Stimulated activated CD4-positive, alpha-beta T cell treated with anti-CD3 and anti-CD28 coated beads, Interleukin-4, amount 100 ng/mL, for 1 hour (primary cell): ENCODE results near the gene C1QTNF6.
"Not testable (repeated sequence)": the region's sequence is repeated elsewhere in the genome, so short reads cannot be mapped to it uniquely, and the experiment has no call there.

Experiments used
- DNase-seq: peaks from one replicate; pipeline ENCODE4 v3.0.0-alpha.2; 2020

C1QTNF6 gene

GRCh38 chr22:37187891-37188761 lies at the start of gene C1QTNF6:
C1QTNF6 (minus strand) TSS chr22:37188247; CDS start chr22:37188213, 34 bp downstream.
- DNase-seq: no peak

GRCh38 chr22:37235897-37236607 lies 48.0 kb upstream of the C1QTNF6 start:
- no peak for DNase-seq

- DNase-seq: no peak
Observed at GRCh38 chr22:37234736-37235711, 47.0 kb upstream of the C1QTNF6 start.

- DNase-seq: peak; percentile 18
Observed at GRCh38 chr22:37233751-37234631, 45.9 kb upstream of the C1QTNF6 start.

- DNase-seq: not testable (repeated sequence)
Observed at GRCh38 chr22:37233371-37233750, 45.3 kb upstream of the C1QTNF6 start.

- DNase-seq: no peak
Observed at GRCh38 chr22:37232140-37232998, 44.3 kb upstream of the C1QTNF6 start.

- DNase-seq: peak; percentile 64
Observed at GRCh38 chr22:37231406-37232139, 43.5 kb upstream of the C1QTNF6 start.

GRCh38 chr22:37230673-37231405 lies 42.8 kb upstream of the C1QTNF6 start:
- peak; percentile 75 for DNase-seq

- DNase-seq: peak; percentile 88
Observed at GRCh38 chr22:37229805-37230672, 42.0 kb upstream of the C1QTNF6 start.

- no peak for DNase-seq
Observed at GRCh38 chr22:37229012-37229804, 41.2 kb upstream of the C1QTNF6 start.

- peak; percentile 61 for DNase-seq
Observed at GRCh38 chr22:37228106-37229011, 40.3 kb upstream of the C1QTNF6 start.

- no peak for DNase-seq
Observed at GRCh38 chr22:37226514-37226913, 38.5 kb upstream of the C1QTNF6 start.

GRCh38 chr22:37226087-37226486 lies 38.0 kb upstream of the C1QTNF6 start:
- no peak for DNase-seq

- no peak for DNase-seq
Observed at GRCh38 chr22:37225481-37225880, 37.4 kb upstream of the C1QTNF6 start.

- no peak for DNase-seq
Observed at GRCh38 chr22:37224757-37225420, 36.8 kb upstream of the C1QTNF6 start.
